Measurements from ENCODE around the gene RASSF10. TPM values are rescaled to one million over a fixed set of nuclear protein-coding genes. Genes with fewer than 3 reads are reported as not detected.

The RASSF10 gene
- polyA plus RNA-seq, 1 donor from 2014 or later = not detected

- no peaks in the 10 kb centered on the region for H3K36me3 ChIP-seq (ENCODE audit: insufficient read depth, low read length)
- H3K9me2 ChIP-seq (ENCODE audit: insufficient read depth, low read length) = no peaks in the 10 kb centered on the region
- H2AFZ ChIP-seq (ENCODE audit: low read depth, low read length) = no peak overlapping the region
- H3K4me2 ChIP-seq (ENCODE audit: low read length) = no peak overlapping the region
- H3K79me2 ChIP-seq (replicated peaks; ENCODE audit: insufficient read depth, low read length) = no peaks in the 10 kb centered on the region
- H3K27me3 ChIP-seq (ENCODE audit: insufficient read depth, low read depth, low read length) = no peaks in the 10 kb centered on the region
- TF ChIP-seq EZH2 (IDR thresholded peaks at IDR 0.05; ENCODE audit: borderline replicate concordance, insufficient read depth, low read length, poor library complexity, severe bottlenecking) = no peak
- no peak for TF ChIP-seq POLR2AphosphoS5 (IDR thresholded peaks at IDR 0.05)
- TF ChIP-seq CTCF (IDR thresholded peaks at IDR 0.05; ENCODE audit: poor library complexity, severe bottlenecking) = no peak
- TF ChIP-seq REST (IDR thresholded peaks at IDR 0.05; ENCODE audit: borderline replicate concordance) = no peak
- TF ChIP-seq TAF1 (IDR thresholded peaks at IDR 0.05; ENCODE audit: low read depth) = no peak
- H3K4me3 ChIP-seq (ENCODE audit: low read length) = no peak overlapping the region
- H3F3A ChIP-seq (ENCODE audit: insufficient read depth, low read length, poor library complexity, severe bottlenecking) = no peaks in the 10 kb centered on the region
- no peaks in the 10 kb centered on the region for H3K9me3 ChIP-seq (ENCODE audit: low read length)
- H3K9ac ChIP-seq (ENCODE audit: low read length) = no peak overlapping the region
- no peak overlapping the region for H3K27ac ChIP-seq (ENCODE audit: low read length)
- H4K20me1 ChIP-seq (ENCODE audit: insufficient read depth) = no peaks in the 10 kb centered on the region
These were observed 24.8 kb downstream of the RASSF10 start for GRCh38 chr11:13033760-13034533.

GRCh38 chr11:13035711-13036110 is 26.6 kb downstream of the RASSF10 start:
- Histone ChIP-seq H4K20me1 (ENCODE audit: insufficient read depth) (no peaks in the 10 kb centered on the region), H3K27ac (ENCODE audit: low read length) (no peak overlapping the region)

More at GRCh38 chr11:13035711-13036110, 26.6 kb downstream of the RASSF10 start:
- H3K36me3 ChIP-seq (ENCODE audit: insufficient read depth, low read length) = no peaks in the 10 kb centered on the region
- no peaks in the 10 kb centered on the region for H3K9me3 ChIP-seq (ENCODE audit: low read length)
- no peaks in the 10 kb centered on the region for H3K9me2 ChIP-seq (ENCODE audit: insufficient read depth, low read length)
- TF ChIP-seq EP300 (conservative IDR thresholded peaks at IDR 0.05; ENCODE audit: poor library complexity, severe bottlenecking) (no peak), POLR2AphosphoS5 (IDR thresholded peaks at IDR 0.05) (no peak), TAF1 (IDR thresholded peaks at IDR 0.05; ENCODE audit: low read depth) (no peak), SMC3 (conservative IDR thresholded peaks at IDR 0.05; ENCODE audit: poor library complexity) (no peak), REST (IDR thresholded peaks at IDR 0.05; ENCODE audit: borderline replicate concordance) (no peak), MXI1 (conservative IDR thresholded peaks at IDR 0.05; ENCODE audit: poor library complexity, severe bottlenecking) (no peak), CTCF (IDR thresholded peaks at IDR 0.05; ENCODE audit: poor library complexity, severe bottlenecking) (no peak)
- H3K4me3 ChIP-seq (ENCODE audit: low read length) = no peak overlapping the region
- H3K9ac ChIP-seq (ENCODE audit: low read length) = no peak overlapping the region
- H3K4me2 ChIP-seq (ENCODE audit: low read length) = no peak overlapping the region
- H3F3A ChIP-seq (ENCODE audit: insufficient read depth, low read length, poor library complexity, severe bottlenecking) = no peaks in the 10 kb centered on the region
- H2AFZ ChIP-seq (ENCODE audit: low read depth, low read length) = no peak overlapping the region
- H3K27me3 ChIP-seq (ENCODE audit: insufficient read depth, low read depth, low read length) = no peaks in the 10 kb centered on the region
- no peaks in the 10 kb centered on the region for H3K79me2 ChIP-seq (replicated peaks; ENCODE audit: insufficient read depth, low read length)

All from neural cell (in vitro differentiated cells).